ENCODE data around the gene ACO2.
"Not testable (repeated sequence)": the region's sequence is repeated elsewhere in the genome, so short reads cannot be mapped to it uniquely, and the experiment has no call there.

ACO2 gene

DNA sequence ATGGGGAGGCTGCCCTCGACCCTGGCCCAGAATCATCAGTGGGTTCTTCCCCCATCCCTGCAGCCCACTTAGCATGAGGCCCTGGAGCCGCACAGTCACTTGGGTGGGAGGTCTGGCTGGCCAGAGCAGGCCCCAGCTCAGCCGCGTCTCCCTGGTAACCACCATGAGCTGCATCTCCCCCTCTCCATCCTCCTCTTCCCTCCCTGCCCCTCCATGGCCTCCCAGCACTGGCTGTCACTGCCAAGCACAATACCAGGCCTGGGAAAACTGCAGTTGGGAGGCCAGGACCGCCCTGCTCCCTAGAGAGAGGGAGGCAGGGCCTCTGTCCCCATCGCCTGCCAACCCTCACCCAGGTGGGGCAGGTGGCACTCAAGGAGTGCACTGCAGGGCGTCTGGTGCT is 99.9 kb downstream of the ACO2 start:
- DNase-seq (ENCODE audit: low read depth in 2 of 2): no peak

- no peak for DNase-seq (ENCODE audit: low read depth in 2 of 2)
Observed at GRCh38 chr22:41570221-41570620, 101.3 kb downstream of the ACO2 start.

DNA sequence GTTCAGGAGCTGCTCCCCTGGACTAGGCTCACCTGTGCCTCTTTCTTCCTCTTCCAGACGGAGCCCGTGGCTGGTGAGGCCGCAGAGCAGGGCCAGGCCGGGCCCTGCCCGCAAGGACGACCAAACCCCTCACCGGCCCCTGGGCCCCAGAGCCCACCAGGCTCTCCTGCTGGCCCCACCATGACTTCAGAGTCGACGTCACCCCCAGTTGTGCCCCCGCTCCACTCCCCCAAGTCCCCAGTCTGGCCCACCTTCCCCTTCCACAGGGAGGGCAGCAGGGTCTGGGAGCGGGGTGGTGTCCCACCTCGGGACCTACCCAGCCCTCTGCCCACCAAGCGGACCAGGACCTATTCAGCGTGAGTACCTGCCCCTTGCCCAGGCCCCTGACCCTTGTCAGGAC is 102.9 kb downstream of the ACO2 start:
- DNase-seq (ENCODE audit: low read depth in 2 of 2): no peak

- not testable (repeated sequence) for DNase-seq (ENCODE audit: low read depth in 2 of 2)
Observed at GRCh38 chr22:41572305-41572704, 103.4 kb downstream of the ACO2 start.

DNA sequence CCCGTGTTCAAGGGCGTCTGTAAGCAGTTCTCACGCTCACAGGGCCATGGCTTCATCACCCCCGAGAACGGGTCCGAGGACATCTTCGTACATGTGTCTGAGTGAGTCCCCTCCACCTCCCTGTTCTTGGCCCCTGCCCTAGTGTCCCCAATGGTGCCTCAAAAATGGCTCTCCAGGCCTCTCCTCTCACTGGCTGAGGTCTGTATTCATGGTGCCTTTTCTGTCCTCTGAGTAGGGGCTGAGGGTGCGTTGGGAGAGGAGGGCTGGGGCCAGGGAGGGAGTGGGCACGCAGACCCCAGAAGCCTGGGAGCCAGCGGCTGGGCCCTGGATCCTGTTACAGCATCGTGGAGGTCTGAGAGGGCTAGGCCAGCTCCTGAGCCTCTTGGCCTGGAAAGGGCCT is 104.8 kb downstream of the ACO2 start:
- DNase-seq (ENCODE audit: low read depth in 2 of 2): no peak

DNA sequence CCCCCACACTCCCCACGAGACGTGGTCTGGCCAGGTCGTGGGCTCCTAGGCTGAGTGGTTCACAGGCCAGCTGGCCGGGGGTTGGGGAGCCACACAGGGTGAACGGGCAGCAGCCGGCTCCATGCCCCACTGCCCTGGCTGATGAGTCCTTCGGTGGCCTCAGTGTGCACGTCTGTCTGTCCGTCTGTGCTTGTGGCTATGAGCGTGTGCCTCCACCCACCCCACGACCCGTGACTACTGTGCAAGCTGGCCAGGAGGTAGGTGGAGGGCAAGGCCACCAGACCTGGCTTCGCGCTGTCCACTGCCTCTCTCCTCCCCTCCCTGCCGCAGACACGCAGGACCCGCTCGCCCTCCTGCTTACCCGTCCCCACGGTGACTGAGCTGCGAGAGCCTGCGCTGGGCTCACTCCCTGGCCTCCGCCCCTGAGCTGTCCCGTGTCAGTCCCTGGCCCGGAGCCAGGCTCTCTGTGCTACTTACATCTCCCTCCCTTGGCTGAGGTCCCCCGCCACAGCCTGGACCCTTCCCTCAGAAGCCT is 106.0 kb downstream of the ACO2 start:
- DNase-seq (ENCODE audit: low read depth in 2 of 2): no peak

- no peak for DNase-seq (ENCODE audit: low read depth in 2 of 2)
Observed at GRCh38 chr22:41575533-41575932, 106.6 kb downstream of the ACO2 start.

DNA sequence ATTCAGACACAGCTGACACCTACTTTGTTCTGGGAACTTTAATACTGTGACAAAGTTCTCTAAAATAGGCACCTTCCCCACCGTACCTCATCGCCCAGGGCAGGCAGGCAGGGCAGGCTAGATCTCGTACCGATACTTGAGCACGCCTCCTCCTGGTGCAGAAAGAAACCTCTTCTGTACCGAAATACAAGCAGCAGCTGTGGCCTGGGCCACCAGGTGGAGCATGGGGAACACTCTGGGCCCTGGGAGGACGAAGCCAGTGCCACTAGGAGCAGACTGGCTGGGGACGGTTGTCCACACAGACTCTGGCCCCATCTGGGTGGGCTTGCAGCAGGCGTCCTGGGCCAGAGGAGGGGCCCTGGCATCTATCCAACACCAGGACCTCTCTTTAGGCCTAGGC is 108.0 kb downstream of the ACO2 start:
- no peak for DNase-seq (ENCODE audit: low read depth in 2 of 2)

DNA sequence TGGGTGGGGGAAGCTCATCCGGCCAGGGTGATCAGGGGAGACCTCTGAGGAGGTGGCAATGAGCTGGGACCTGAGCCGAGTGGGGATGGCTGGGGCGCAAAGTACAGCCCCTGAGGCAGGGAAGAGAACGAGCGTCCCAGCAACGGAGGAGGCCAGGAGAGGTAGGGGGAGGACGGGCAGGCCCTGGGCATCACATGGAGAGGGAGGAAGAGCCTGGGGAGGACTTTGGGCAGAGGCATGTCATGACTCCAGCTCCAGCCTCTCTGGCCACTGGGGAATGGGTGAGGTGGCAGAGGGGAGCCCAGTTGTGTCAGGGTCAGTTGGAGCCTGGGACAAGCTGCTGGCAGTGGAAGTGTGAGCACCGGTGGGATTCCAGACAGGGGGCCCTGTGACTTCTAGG is 109.2 kb downstream of the ACO2 start:
- no peak for DNase-seq (ENCODE audit: low read depth in 2 of 2)
